ENCODE measurements around the gene LCE1A.

LCE1A gene, protein sequence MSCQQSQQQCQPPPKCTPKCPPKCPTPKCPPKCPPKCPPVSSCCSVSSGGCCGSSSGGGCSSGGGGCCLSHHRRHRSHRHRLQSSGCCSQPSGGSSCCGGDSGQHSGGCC

DNA sequence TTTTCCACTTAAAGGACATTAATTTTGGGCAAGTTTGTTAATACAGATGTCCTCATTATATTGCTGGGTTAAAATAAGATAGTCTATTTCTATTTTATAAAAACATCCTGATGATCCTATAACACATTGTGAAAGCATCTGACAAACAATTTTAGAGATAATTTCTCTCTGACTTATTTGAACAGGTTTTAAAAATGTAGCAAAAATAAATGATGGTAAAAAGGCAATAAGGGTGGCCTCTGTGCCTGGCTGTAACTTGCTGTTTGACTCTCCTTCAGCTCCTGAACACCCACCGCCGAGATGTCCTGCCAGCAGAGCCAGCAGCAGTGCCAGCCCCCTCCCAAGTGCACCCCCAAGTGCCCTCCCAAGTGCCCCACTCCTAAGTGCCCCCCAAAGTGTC, at the start of gene LCE1A:
LCE1A (plus strand) TSS at position 301 of the 400 bp plus-strand sequence; CDS start at position 301, 0 bp downstream.
- no peak within 1 kb of the TSS for H3K4me3 ChIP-seq (ENCODE audit: control insufficient read depth, low read depth, low read length)
- no peak for DNase-seq (ENCODE audit: low read depth)
- TF ChIP-seq, protein P1, sequence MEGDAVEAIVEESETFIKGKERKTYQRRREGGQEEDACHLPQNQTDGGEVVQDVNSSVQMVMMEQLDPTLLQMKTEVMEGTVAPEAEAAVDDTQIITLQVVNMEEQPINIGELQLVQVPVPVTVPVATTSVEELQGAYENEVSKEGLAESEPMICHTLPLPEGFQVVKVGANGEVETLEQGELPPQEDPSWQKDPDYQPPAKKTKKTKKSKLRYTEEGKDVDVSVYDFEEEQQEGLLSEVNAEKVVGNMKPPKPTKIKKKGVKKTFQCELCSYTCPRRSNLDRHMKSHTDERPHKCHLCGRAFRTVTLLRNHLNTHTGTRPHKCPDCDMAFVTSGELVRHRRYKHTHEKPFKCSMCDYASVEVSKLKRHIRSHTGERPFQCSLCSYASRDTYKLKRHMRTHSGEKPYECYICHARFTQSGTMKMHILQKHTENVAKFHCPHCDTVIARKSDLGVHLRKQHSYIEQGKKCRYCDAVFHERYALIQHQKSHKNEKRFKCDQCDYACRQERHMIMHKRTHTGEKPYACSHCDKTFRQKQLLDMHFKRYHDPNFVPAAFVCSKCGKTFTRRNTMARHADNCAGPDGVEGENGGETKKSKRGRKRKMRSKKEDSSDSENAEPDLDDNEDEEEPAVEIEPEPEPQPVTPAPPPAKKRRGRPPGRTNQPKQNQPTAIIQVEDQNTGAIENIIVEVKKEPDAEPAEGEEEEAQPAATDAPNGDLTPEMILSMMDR (conservative IDR thresholded peaks at IDR 0.05; ENCODE audit: control insufficient read depth, insufficient read depth, low read depth, low read length), result no peak

DNA sequence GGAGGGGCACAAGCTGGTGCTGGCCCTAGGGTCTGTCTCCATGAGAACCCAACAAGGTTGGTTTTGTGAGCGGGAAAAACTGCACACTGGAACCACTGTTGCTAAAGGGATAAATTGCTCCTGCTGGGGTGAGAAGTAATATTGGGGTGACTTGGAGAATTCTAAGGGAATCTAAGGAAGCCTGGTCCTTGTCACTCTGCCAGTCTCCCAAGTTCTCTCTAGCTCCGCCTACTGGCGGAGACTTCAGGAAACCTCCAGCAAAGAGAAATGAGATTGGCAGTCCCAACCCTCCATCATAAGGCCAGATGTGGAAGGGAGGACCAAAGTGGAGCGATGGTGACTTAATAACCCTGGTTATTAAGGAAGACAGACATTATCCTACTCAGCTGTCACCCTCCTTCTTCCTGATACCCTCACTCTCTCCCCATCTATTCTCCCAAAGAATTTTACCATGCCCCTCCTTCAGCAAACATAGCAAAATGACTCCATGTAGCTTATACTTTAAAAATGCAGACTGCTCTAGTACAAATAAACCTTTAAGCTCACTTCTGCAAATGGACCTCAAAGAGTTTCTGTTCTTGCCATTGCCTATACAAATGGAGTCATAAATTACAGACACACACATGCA, 49.6 kb upstream of the LCE1A start:
- peak; percentile 32 for DNase-seq (ENCODE audit: low read depth)
- TF ChIP-seq, protein P1 (conservative IDR thresholded peaks at IDR 0.05; ENCODE audit: control insufficient read depth, insufficient read depth, low read depth, low read length), result peak; percentile 40

DNA sequence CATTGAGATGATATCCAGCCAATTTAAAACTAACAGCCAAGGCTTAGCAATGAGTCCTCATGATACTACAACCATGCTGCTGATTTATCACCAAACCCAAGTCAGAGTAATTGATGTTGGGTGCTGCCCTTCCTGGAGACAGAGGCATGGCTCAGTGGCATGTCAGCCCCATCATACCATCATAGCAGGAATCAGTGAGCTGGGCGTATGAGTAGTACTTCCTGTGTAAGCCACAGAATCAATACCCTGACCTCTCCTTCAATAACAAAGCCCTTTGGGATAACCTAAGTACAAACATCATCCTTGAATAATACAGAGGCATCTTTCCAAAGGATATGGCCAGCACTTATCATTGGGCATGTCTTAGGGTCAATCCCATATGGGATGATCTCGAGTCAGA, 44.2 kb upstream of the LCE1A start:
- DNase-seq (ENCODE audit: low read depth), result peak; percentile 15
- H3K4me3 ChIP-seq (ENCODE audit: control insufficient read depth, low read depth, low read length), result no peak overlapping the region
- TF ChIP-seq, protein P1 (conservative IDR thresholded peaks at IDR 0.05; ENCODE audit: control insufficient read depth, insufficient read depth, low read depth, low read length), result no peak

More for the DNA sequence above, 49.6 kb upstream of the LCE1A start:
- no peak overlapping the region for H3K4me3 ChIP-seq (ENCODE audit: control insufficient read depth, low read depth, low read length)

DNA sequence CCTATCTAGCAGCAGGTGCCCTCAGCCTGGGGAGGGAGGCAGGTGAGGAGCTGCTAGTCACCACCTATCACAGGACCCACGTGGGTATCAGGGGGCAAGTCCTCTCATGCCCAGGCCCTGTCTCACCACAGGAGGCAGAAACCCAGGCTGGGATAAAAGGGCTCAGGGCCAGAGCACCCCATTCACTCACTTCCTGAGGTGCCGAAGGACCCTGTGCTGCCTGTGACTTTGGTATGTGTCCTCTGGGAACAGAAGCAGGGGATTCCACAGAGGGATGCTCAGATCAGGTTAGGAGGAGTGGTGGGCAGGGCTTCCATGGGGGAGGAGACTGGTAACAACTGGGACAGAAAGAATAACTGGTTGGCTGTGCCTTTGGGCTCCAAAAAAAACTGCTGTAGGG, 41.2 kb upstream of the LCE1A start, which contains the start of gene LCE1E:
LCE1E (plus strand) TSS at position 181 of the 400 bp plus-strand sequence. CDS start 1,043 bp downstream, outside the sequence.
- TF ChIP-seq, protein P1 (conservative IDR thresholded peaks at IDR 0.05; ENCODE audit: control insufficient read depth, insufficient read depth, low read depth, low read length), result no peak
- no peak within 1 kb of the TSS for H3K4me3 ChIP-seq (ENCODE audit: control insufficient read depth, low read depth, low read length)
- no peak for DNase-seq (ENCODE audit: low read depth)

DNA sequence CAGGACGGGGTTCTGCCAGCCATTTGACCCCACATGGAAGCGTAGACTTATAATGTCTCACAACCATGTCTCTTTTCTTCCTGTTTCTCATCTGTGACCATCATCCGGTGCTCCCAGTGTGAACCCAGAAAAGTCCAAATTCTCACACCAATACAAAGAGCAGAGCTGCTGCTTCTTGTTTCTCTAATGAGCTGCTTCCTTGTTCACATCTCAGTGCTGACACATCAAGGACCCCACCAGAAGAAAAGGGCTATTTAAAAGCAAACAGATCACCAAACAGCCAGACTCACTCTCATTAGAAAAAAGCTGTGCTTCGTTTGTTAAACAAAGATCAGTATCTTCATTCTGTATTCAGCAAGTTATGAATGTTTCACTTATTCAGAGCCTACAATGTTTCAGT, 31.6 kb upstream of the LCE1A start:
- TF ChIP-seq, protein P1 (conservative IDR thresholded peaks at IDR 0.05; ENCODE audit: control insufficient read depth, insufficient read depth, low read depth, low read length), result no peak
- DNase-seq (ENCODE audit: low read depth), result no peak
- H3K4me3 ChIP-seq (ENCODE audit: control insufficient read depth, low read depth, low read length), result no peak overlapping the region

DNA sequence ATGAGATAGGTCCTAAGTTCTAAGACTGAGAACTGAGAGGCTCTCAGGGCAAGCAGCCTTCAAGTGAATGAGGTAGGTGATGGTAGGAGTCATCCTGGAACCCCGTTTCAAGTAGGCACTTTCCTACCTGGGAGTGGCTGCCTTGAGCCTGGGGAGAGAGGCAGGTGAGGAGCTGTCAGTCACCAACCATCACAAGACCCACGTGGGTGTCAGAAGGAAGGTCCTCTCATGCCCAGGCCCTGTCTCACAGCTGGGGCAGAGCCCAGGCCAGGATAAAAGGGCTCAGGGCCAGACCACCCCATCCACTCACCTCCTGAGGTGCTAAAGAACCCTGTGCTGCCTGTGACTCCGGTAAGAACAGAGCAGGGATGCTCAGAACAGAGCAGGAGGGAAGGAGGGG, 30.9 kb upstream of the LCE1A start, which contains the start of gene LCE1D:
LCE1D (plus strand) TSS at position 301 of the 400 bp plus-strand sequence. CDS start 1,074 bp downstream, outside the sequence.
- no peak within 1 kb of the TSS for H3K4me3 ChIP-seq (ENCODE audit: control insufficient read depth, low read depth, low read length)
- no peak for DNase-seq (ENCODE audit: low read depth)
- TF ChIP-seq, protein P1 (conservative IDR thresholded peaks at IDR 0.05; ENCODE audit: control insufficient read depth, insufficient read depth, low read depth, low read length), result no peak

Data from fibroblast of mammary gland (primary cell).